DND-41 (cell line): Measurements from ENCODE around the gene SMIM5.

ENCODE experiments used
- ATAC-seq: fragments of 200-7000 bp; cut with Tn5 transposase; 3 replicates; pipeline ENCODE4 v1.9.1; 2021; ENCODE audit warnings: low read depth; ENCODE audit not compliant: insufficient read depth
- DNase-seq: peaks from one replicate; pipeline ENCODE4 v3.0.0-alpha.2; 2020
- H2AFZ ChIP-seq: 2 replicates; pipeline ENCODE4 v1.6.0; 2012; ENCODE audit warnings: low read depth, low read length
- H3K27ac ChIP-seq: 2 replicates; pipeline ENCODE4 v1.5.1; 2012; ENCODE audit warnings: low read length, inconsistent platforms
- H3K27me3 ChIP-seq: fragments of 200-600 bp; sonication (generic); 2 replicates; pipeline ENCODE4 v1.6.0; 2012; ENCODE audit warnings: low read length, mild to moderate bottlenecking, inconsistent platforms; ENCODE audit not compliant: insufficient read depth, poor library complexity
- H3K36me3 ChIP-seq: 2 replicates; pipeline ENCODE4 v1.5.1; 2012; ENCODE audit warnings: low read length, inconsistent platforms; ENCODE audit not compliant: insufficient read depth
- H3K4me1 ChIP-seq: 2 replicates; pipeline ENCODE4 v1.5.1; 2012; ENCODE audit warnings: mild to moderate bottlenecking, low read length; ENCODE audit not compliant: insufficient read depth
- H3K4me2 ChIP-seq: 2 replicates; pipeline ENCODE4 v1.6.0; 2012; ENCODE audit warnings: mild to moderate bottlenecking, moderate library complexity, low read length, inconsistent platforms; ENCODE audit not compliant: insufficient read depth
- H3K4me3 ChIP-seq, 2 experiments: fragments of 200-600 bp in 1 of 2; shearing (Covaris generic) in 1 of 2; 2 replicates each; pipeline ENCODE4 v1.5.1; 2012 to 2016; ENCODE audit warnings: inconsistent platforms in 2 of 2, low read length in 2 of 2, mild to moderate bottlenecking in 2 of 2, low read depth in 1 of 2, moderate library complexity in 1 of 2
- H3K79me2 ChIP-seq: 2 replicates; pipeline ENCODE4 v1.6.0; 2012; ENCODE audit warnings: low read length, inconsistent platforms; ENCODE audit not compliant: insufficient read depth
- H3K9ac ChIP-seq: 2 replicates; pipeline ENCODE4 v1.6.0; 2012; ENCODE audit warnings: low read depth, mild to moderate bottlenecking, inconsistent platforms, low read length, moderate library complexity
- H3K9me3 ChIP-seq: 2 replicates; pipeline ENCODE4 v1.5.1; 2012; ENCODE audit warnings: low read length, moderate library complexity, mild to moderate bottlenecking, inconsistent platforms; ENCODE audit not compliant: insufficient read depth, severe bottlenecking
- H4K20me1 ChIP-seq: 2 replicates; pipeline ENCODE4 v1.6.0; 2012; ENCODE audit warnings: low read length; ENCODE audit not compliant: insufficient read depth
- EZH2 ChIP-seq: IDR thresholded peaks from 3 replicates; pipeline ENCODE4 v1.6.1; 2012; ENCODE audit warnings: borderline replicate concordance, low read depth, mild to moderate bottlenecking, moderate library complexity, low read length, inconsistent platforms; ENCODE audit not compliant: severe bottlenecking
- TF ChIP-seq, protein P1 (sequence below): IDR thresholded peaks from 2 replicates; pipeline ENCODE4 v1.5.1; 2012; ENCODE audit warnings: borderline replicate concordance, low read length, moderate library complexity, mild to moderate bottlenecking; ENCODE audit not compliant: poor library complexity, severe bottlenecking; ENCODE audit errors: extremely low read depth

Gene SMIM5

DNA sequence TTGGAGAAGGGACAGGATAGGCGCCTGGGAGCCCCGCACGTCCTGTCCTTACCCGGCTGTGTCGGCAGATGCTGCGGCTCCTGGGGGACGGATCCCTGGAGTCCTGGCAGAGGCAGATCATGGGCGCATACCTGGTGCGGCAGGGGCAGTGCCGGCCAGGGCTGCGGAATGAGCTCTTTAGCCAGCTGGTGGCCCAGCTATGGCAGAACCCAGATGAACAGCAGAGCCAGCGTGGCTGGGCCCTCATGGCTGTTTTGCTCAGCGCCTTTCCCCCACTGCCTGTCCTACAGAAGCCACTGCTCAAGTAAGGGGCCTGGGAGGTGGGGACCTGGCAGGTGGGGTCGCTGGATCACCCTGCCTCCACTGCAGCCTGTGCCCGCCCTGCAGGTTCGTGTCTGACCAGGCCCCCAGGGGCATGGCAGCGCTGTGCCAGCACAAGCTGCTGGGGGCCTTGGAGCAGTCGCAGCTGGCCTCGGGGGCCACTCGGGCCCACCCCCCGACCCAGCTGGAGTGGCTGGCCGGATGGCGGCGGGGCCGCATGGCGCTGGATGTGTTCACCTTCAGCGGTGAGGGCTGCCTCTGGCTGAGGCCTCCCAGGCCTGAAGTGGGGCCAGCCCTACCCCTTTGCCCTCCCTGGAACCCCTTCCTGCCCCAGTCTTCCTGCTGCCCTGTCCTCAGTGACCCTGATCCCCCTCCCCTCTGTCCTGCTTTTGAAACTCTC is 20.2 kb upstream of the SMIM5 start:
- Histone ChIP-seq H3K4me3 (no peak overlapping the region), H3K27ac (no peak overlapping the region), H3K4me1 (no peaks in the 10 kb centered on the region), H3K79me2 (no peaks in the 10 kb centered on the region), H2AFZ (no peak overlapping the region), H3K9me3 (no peaks in the 10 kb centered on the region), H3K27me3 (no peaks in the 10 kb centered on the region), H3K4me2 (no peak overlapping the region), H3K9ac (no peak overlapping the region), H4K20me1 (no peaks in the 10 kb centered on the region), H3K36me3 (no peaks in the 10 kb centered on the region)
- ATAC-seq (no peak), DNase-seq (no peak)
- no peak for TF ChIP-seq EZH2

DNA sequence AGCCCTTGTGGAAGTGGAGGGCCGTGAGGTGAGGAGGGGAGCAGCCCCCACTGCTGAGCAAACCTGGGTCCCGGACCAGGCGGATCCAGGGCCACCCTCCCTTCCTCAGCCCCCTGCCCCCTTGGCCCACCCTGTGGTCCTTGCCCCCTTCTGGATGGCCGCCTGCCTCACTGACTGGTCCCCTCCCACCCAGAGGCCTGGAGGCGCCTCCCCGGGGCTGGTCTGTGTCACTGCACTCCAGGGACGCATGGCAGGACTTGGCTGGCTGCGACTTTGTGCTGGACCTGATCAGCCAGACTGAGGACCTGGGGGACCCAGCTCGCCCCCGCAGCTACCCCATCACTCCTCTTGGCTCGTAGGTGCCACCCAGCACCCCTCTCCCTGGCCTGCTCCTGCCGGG is 19.2 kb upstream of the SMIM5 start:
- DNase-seq (no peak), ATAC-seq (no peak)
- no peaks in the 10 kb centered on the region for H4K20me1 ChIP-seq
- H3K9ac ChIP-seq, result no peak overlapping the region
- TF ChIP-seq, protein P1, sequence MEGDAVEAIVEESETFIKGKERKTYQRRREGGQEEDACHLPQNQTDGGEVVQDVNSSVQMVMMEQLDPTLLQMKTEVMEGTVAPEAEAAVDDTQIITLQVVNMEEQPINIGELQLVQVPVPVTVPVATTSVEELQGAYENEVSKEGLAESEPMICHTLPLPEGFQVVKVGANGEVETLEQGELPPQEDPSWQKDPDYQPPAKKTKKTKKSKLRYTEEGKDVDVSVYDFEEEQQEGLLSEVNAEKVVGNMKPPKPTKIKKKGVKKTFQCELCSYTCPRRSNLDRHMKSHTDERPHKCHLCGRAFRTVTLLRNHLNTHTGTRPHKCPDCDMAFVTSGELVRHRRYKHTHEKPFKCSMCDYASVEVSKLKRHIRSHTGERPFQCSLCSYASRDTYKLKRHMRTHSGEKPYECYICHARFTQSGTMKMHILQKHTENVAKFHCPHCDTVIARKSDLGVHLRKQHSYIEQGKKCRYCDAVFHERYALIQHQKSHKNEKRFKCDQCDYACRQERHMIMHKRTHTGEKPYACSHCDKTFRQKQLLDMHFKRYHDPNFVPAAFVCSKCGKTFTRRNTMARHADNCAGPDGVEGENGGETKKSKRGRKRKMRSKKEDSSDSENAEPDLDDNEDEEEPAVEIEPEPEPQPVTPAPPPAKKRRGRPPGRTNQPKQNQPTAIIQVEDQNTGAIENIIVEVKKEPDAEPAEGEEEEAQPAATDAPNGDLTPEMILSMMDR, result peak; percentile 6
- no peak for TF ChIP-seq EZH2
- H3K4me3 ChIP-seq, result no peak overlapping the region
- no peaks in the 10 kb centered on the region for H3K79me2 ChIP-seq
- no peak overlapping the region for H3K4me2 ChIP-seq
- H3K27ac ChIP-seq, result no peak overlapping the region
- no peak overlapping the region for H2AFZ ChIP-seq
- H3K9me3 ChIP-seq, result no peaks in the 10 kb centered on the region
- no peaks in the 10 kb centered on the region for H3K4me1 ChIP-seq
- H3K27me3 ChIP-seq, result no peaks in the 10 kb centered on the region
- H3K36me3 ChIP-seq, result no peaks in the 10 kb centered on the region

DNA sequence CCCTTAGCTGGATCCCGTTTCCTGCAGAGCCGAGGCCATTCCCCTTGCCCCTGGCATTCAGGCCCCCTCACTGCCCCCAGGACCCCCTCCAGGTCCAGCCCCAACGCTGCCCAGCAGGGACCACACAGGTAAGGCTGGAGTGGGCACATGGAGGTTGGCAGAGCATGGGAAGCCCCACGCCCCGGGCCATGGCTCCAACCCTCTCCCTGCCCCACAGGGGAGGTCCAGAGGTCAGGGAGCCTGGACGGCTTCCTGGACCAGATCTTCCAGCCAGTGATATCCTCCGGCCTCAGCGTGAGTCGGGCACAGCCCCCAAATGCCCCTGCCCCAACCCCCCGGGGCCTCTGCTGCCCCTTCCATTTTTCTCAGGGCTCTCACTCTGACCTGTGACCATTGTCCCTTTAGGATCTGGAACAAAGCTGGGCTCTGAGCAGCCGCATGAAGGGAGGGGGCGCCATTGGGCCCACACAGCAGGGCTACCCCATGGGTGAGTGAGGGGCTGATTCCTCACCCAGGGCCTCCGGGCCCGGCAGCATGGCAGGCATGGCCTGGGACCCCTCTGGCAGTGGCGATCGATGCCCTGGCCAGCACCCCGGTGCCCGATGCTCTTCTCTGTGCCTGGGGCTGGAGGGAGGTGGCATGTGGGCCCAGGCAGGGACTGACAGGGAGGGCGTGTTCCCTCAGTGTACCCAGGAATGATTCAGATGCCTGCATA is 18.5 kb upstream of the SMIM5 start:
- H3K27ac ChIP-seq, result no peak overlapping the region
- H3K9ac ChIP-seq, result no peak overlapping the region
- H3K4me1 ChIP-seq, result no peaks in the 10 kb centered on the region
- no peaks in the 10 kb centered on the region for H3K9me3 ChIP-seq
- ATAC-seq (no peak), DNase-seq (no peak)
- no peaks in the 10 kb centered on the region for H3K79me2 ChIP-seq
- no peak overlapping the region for H3K4me3 ChIP-seq
- H2AFZ ChIP-seq, result no peak overlapping the region
- no peaks in the 10 kb centered on the region for H3K27me3 ChIP-seq
- TF ChIP-seq, protein P1, result no peak
- no peak for TF ChIP-seq EZH2
- H4K20me1 ChIP-seq, result no peaks in the 10 kb centered on the region
- no peaks in the 10 kb centered on the region for H3K36me3 ChIP-seq
- no peak overlapping the region for H3K4me2 ChIP-seq

DNA sequence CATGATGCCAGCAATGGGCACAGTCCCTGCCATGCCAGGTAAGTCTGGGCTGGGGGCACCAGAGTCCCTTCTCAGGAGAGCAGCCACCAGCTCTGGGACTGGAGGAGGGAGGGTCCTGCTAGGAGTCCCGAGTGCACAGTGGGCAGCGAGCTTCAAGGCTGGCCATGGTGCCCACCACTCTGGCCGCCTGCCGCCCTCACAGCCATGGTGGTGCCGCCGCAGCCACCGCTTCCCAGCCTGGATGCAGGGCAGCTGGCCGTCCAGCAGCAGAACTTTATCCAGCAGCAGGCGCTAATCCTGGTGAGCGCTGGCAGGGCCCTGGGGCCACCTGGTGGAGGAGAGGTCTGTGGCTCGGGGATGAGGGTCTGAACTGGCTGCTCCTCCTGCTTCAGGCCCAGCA is 17.9 kb upstream of the SMIM5 start:
- Histone ChIP-seq H3K9ac (no peak overlapping the region), H3K9me3 (no peaks in the 10 kb centered on the region), H3K79me2 (no peaks in the 10 kb centered on the region), H3K4me3 (no peak overlapping the region), H3K27ac (no peak overlapping the region), H3K4me1 (no peaks in the 10 kb centered on the region), H4K20me1 (0 out of 2 replicates have a peak, but pooled peaks cover 2% of the 10 kb centered on the region), H3K27me3 (no peaks in the 10 kb centered on the region), H3K4me2 (no peak overlapping the region), H3K36me3 (no peaks in the 10 kb centered on the region), H2AFZ (no peak overlapping the region)
- no peak for TF ChIP-seq EZH2
- TF ChIP-seq, protein P1, result no peak
- ATAC-seq (no peak), DNase-seq (no peak)
